Measurements from ENCODE around the gene ZDHHC23. TPM values are rescaled to one million over a fixed set of nuclear protein-coding genes. Genes with fewer than 3 reads are reported as not detected.
A peak's percentile ranks its signal among the peaks of the same experiment; 100 is the strongest.

ZDHHC23 gene
- total and polyA plus RNA-seq, 2 of the 13 experiments (the other 11 are each of a cell fraction or from before 2014, with no cell fraction given), result 1.6 to 8.8 TPM

DNA sequence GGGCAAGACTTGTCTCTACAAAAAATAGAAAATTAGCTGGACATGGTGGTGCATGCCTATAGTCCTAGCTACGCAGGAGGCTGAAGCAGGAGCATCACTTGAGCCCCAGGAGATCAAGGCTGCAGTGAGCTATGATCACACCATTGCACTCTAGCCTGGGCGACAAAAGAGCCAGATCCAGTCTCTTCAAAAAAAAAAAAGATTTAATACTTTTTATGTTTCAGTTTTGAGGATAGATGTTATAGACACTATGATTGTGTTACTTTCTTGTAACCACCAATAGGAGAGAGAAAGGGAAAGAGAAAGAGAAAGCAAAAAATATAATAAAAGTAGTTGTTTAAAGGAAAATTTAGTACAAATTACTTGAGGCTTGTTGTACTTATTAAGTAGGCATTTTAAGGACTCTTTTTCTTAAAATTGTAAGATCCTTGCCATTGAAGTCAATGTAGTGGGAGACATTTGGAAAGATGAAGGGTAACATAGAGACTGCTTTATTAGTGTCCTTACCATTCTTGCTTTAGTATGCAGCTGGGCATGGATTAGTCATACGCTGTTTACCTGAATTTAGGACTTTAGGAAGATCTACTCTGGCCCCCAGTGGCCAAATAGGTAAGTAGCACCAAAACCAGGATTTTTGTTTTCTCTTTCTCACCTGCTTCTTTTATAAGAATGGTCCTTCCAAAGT is 35.1 kb upstream of the ZDHHC23 start (continued):
- TF ChIP-seq FOXO1 (CRISPR knock-in tag; IDR thresholded peaks at IDR 0.05) (peak; percentile 88), GTF2F1 (IDR thresholded peaks at IDR 0.05; ENCODE audit: low read length) (no peak), SIX4 (CRISPR knock-in tag; IDR thresholded peaks at IDR 0.05) (no peak), ZNF382 (CRISPR knock-in tag; IDR thresholded peaks at IDR 0.05; ENCODE audit: borderline replicate concordance) (no peak), CAMTA2 (CRISPR knock-in tag; IDR thresholded peaks at IDR 0.05; ENCODE audit: borderline replicate concordance) (no peak), JUND (CRISPR knock-in tag; IDR thresholded peaks at IDR 0.05) (no peak), ZSCAN21 (CRISPR knock-in tag; IDR thresholded peaks at IDR 0.05; ENCODE audit: borderline replicate concordance) (no peak), GATAD2A (CRISPR knock-in tag; IDR thresholded peaks at IDR 0.05) (no peak), NR2F2 (IDR thresholded peaks at IDR 0.05; ENCODE audit: borderline replicate concordance, low read depth) (no peak), ZKSCAN5 (CRISPR knock-in tag; IDR thresholded peaks at IDR 0.05) (no peak), MAFK (conservative IDR thresholded peaks at IDR 0.05 in 1 of 2, IDR thresholded peaks at IDR 0.05 in 1 of 2; ENCODE audit: low read length in 2 of 2) (no peak), ZNF749 (CRISPR knock-in tag; IDR thresholded peaks at IDR 0.05; ENCODE audit: borderline replicate concordance) (no peak), ZNF510 (CRISPR knock-in tag; IDR thresholded peaks at IDR 0.05; ENCODE audit: low read depth) (no peak), FOXA3 (CRISPR knock-in tag; IDR thresholded peaks at IDR 0.05) (peak; percentile 67), DMTF1 (CRISPR knock-in tag; IDR thresholded peaks at IDR 0.05) (no peak), BCL6 (CRISPR knock-in tag; IDR thresholded peaks at IDR 0.05) (no peak), RFX5 (IDR thresholded peaks at IDR 0.05; ENCODE audit: low read depth, low read length) (no peak), RBFOX2 (IDR thresholded peaks at IDR 0.05; ENCODE audit: low read depth, low read length) (no peak), ZNF556 (CRISPR knock-in tag; IDR thresholded peaks at IDR 0.05; ENCODE audit: borderline replicate concordance) (no peak), ATF7 (IDR thresholded peaks at IDR 0.05) (no peak), ATF7 (CRISPR knock-in tag; IDR thresholded peaks at IDR 0.05) (no peak)
- TF ChIP-seq, protein P1, sequence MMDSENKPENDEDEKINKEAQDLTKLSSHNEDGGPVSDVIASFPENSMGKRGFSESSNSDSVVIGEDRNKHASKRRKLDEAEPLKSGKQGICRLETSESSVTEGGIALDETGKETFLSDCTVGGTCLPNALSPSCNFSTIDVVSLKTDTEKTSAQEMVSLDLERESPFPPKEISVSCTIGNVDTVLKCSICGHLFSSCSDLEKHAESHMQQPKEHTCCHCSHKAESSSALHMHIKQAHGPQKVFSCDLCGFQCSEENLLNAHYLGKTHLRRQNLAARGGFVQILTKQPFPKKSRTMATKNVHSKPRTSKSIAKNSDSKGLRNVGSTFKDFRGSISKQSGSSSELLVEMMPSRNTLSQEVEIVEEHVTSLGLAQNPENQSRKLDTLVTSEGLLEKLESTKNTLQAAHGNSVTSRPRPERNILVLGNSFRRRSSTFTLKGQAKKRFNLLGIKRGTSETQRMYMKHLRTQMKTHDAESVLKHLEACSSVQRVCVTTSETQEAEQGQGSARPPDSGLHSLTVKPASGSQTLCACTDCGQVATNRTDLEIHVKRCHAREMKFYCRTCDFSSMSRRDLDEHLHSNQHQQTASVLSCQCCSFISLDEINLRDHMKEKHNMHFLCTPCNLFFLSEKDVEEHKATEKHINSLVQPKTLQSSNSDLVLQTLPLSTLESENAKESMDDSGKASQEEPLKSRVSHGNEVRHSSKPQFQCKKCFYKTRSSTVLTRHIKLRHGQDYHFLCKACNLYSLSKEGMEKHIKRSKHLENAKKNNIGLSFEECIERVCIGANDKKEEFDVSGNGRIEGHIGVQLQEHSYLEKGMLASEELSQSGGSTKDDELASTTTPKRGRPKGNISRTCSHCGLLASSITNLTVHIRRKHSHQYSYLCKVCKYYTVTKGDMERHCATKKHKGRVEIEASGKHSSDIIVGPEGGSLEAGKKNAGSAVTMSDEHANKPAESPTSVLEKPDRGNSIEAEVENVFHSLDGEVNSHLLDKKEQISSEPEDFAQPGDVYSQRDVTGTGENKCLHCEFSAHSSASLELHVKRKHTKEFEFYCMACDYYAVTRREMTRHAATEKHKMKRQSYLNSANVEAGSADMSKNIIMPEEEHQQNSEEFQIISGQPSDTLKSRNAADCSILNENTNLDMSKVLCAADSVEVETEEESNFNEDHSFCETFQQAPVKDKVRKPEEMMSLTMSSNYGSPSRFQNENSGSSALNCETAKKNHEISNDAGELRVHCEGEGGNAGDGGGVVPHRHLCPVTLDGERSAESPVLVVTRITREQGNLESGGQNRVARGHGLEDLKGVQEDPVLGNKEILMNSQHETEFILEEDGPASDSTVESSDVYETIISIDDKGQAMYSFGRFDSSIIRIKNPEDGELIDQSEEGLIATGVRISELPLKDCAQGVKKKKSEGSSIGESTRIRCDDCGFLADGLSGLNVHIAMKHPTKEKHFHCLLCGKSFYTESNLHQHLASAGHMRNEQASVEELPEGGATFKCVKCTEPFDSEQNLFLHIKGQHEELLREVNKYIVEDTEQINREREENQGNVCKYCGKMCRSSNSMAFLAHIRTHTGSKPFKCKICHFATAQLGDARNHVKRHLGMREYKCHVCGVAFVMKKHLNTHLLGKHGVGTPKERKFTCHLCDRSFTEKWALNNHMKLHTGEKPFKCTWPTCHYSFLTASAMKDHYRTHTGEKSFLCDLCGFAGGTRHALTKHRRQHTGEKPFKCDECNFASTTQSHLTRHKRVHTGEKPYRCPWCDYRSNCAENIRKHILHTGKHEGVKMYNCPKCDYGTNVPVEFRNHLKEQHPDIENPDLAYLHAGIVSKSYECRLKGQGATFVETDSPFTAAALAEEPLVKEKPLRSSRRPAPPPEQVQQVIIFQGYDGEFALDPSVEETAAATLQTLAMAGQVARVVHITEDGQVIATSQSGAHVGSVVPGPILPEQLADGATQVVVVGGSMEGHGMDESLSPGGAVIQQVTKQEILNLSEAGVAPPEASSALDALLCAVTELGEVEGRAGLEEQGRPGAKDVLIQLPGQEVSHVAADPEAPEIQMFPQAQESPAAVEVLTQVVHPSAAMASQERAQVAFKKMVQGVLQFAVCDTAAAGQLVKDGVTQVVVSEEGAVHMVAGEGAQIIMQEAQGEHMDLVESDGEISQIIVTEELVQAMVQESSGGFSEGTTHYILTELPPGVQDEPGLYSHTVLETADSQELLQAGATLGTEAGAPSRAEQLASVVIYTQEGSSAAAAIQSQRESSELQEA (CRISPR knock-in tag; IDR thresholded peaks at IDR 0.05; ENCODE audit: not compliant biosample characterization), result no peak
